BE2C (cell line): ENCODE results near the gene ATP5F1D.

ENCODE experiments used
- DNase-seq: peaks from one replicate; pipeline ENCODE4 v3.0.0-alpha.2; 2020
- H3K27me3 ChIP-seq: fragments of 250-450 bp; sonication (Bioruptor Pico); 2 replicates; pipeline ENCODE4 v1.5.1; 2020; ENCODE audit warnings: mild to moderate bottlenecking
- H3K36me3 ChIP-seq: fragments of 250-450 bp; sonication (Bioruptor Pico); 2 replicates; pipeline ENCODE4 v1.5.1; 2020; ENCODE audit warnings: mild to moderate bottlenecking
- H3K4me1 ChIP-seq: fragments of 250-450 bp; sonication (Bioruptor Pico); 2 replicates; pipeline ENCODE4 v1.5.1; 2020
- H3K4me3 ChIP-seq: 2 replicates; pipeline ENCODE4 v1.5.1; 2011; ENCODE audit warnings: low read depth, low read length
- H3K9me3 ChIP-seq: fragments of 250-450 bp; sonication (Bioruptor Pico); 2 replicates; pipeline ENCODE4 v1.5.1; 2020
- TF ChIP-seq, protein P1 (sequence below): IDR thresholded peaks from 2 replicates; pipeline ENCODE4 v1.5.1; 2012; ENCODE audit warnings: mild to moderate bottlenecking, low read depth, low read length

Gene ATP5F1D

DNA sequence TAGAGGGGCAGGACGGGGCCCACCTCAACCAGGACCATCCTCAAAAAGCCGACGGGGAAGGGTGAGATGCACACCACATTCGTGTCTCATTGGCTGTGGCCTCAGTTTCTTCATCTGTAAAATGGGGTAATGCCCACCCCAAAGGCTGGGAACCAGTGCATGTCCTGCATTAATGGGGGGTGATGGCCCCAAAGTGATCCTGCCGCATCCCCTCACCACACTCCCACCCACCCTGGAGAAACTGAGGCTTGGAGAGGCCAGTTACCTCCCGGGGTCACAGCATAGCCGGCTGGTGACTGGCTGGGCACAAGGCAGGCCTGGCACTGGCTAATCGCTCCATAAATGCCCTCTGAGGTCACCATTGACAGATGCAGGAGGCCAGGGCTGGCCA, 6.2 kb downstream of the ATP5F1D start:
- TF ChIP-seq, protein P1, sequence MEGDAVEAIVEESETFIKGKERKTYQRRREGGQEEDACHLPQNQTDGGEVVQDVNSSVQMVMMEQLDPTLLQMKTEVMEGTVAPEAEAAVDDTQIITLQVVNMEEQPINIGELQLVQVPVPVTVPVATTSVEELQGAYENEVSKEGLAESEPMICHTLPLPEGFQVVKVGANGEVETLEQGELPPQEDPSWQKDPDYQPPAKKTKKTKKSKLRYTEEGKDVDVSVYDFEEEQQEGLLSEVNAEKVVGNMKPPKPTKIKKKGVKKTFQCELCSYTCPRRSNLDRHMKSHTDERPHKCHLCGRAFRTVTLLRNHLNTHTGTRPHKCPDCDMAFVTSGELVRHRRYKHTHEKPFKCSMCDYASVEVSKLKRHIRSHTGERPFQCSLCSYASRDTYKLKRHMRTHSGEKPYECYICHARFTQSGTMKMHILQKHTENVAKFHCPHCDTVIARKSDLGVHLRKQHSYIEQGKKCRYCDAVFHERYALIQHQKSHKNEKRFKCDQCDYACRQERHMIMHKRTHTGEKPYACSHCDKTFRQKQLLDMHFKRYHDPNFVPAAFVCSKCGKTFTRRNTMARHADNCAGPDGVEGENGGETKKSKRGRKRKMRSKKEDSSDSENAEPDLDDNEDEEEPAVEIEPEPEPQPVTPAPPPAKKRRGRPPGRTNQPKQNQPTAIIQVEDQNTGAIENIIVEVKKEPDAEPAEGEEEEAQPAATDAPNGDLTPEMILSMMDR: no peak
- H3K36me3 ChIP-seq: peaks cover 30% of the 10 kb centered on the region
- no peak for DNase-seq
- no peak overlapping the region; the same call in 1 of the 2 replicates for H3K4me3 ChIP-seq
- no peaks in the 10 kb centered on the region; the same call in 1 of the 2 replicates for H3K9me3 ChIP-seq
- H3K27me3 ChIP-seq: no peaks in the 10 kb centered on the region
- H3K4me1 ChIP-seq: peaks cover 16% of the 10 kb centered on the region

DNA sequence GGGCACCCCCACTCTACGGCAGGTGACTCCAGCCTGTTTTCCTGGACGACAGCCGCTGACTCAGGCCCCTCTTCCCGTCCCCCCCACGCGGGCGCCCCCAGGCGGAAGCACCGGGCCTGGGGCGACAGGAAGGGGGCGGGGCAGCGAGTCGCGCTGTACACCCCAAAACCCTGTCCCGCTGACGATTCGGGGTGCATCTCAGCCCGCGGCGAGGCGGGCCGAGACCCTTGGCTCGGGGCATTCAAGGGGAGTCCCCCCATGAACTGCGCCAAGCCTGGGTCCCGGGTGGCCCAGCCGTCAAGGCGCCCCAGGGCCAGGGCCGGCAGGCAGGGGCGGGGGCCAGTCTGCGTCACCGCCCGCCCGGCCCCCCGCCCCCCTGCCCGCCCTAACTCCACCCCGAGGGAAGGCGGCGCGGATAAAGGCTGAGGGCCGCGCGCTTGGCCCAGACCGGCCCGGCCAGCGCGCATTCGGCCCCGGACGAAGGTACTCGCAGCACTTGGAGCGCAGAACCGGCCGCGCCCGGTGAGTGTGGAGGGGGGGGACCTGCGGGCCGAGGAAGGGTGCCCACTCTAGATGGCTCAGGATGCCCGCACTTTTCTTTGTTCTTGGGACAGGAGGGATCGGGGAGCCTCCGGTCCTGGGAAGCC, 6.7 kb downstream of the ATP5F1D start, which contains the start of gene MIDN:
TSS of gene MIDN (plus strand) at position 445 of the 647 bp plus-strand sequence. CDS start 1,714 bp downstream, outside the sequence.
- Histone ChIP-seq H3K9me3 (no peaks in the 10 kb centered on the region; the same call in 1 of the 2 replicates), H3K4me3 (peak within 1 kb of the TSS; percentile 65), H3K36me3 (peaks cover 31% of the 10 kb centered on the region), H3K27me3 (no peaks in the 10 kb centered on the region), H3K4me1 (peaks cover 16% of the 10 kb centered on the region)
- TF ChIP-seq, protein P1: no peak
- DNase-seq: peak; percentile 84

DNA sequence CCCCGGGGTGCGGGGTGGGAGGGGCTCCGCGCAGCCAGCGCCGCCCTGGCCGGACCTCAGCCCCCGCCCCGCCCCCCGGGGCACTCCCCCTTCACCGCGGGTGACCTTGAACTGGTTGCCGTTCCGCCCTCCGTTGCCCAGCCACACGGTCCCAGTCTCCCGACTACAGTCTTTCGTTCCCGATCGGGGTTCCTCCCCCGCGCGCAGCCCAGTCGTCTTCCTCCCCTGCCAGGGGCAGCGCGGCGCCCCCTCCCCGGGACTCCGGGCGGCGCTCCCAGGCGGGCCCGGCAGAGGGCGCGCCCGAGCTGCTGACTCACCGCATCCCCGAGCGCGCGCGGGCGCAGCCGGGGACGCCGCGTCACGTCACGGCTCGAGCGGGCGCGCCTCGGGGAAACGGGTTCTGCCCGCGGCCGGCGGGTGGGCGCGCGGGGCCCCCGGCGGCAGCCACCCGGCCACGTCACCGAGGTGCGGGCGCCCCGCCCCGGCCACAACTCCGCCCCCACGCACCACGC, 7.3 kb downstream of the ATP5F1D start:
- TF ChIP-seq, protein P1: peak; percentile 58
- DNase-seq: peak; percentile 85
- no peaks in the 10 kb centered on the region; the same call in 1 of the 2 replicates for H3K9me3 ChIP-seq
- peaks cover 35% of the 10 kb centered on the region for H3K36me3 ChIP-seq
- no peaks in the 10 kb centered on the region for H3K27me3 ChIP-seq
- H3K4me3 ChIP-seq: peak overlapping the region; percentile 65
- peaks cover 21% of the 10 kb centered on the region for H3K4me1 ChIP-seq

DNA sequence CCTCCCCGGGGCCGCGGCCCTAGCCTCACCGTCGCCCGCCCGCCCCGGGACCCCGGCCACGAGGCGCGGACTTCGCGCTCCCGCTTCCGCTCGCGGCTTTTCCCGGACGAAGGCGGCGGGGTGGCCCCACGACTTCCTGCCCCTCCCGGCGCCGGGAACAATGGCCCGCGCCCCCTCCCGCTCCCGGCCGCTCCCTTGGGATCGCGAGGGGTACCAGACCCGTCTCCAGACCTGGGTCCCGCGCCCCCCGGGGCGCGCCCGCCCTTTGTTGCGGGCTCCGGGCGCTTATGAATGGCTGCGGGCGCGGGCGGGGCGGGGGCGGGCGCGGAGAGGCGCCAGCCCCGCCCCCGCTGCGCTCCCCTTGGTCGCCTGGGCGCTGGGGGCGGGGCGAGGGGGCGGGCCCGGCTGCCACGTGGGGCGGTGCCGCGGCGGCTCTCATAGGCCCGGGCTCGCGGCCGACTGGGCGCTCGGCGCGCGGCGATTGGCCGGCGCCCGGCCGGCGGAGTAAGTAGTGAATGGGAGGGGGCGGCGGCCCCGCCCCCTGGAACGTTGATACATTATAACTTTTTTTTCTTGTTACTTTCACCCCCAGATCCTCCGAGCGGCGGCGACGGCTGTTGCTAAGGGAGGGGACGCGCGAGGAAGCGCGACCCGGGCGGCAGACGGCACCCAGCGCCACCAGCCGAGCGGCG, 7.9 kb downstream of the ATP5F1D start:
- TF ChIP-seq, protein P1: no peak
- Histone ChIP-seq H3K27me3 (no peaks in the 10 kb centered on the region), H3K4me3 (peak overlapping the region; percentile 78), H3K36me3 (peaks cover 36% of the 10 kb centered on the region), H3K4me1 (peaks cover 26% of the 10 kb centered on the region), H3K9me3 (no peaks in the 10 kb centered on the region; the same call in 1 of the 2 replicates)
- DNase-seq: peak; percentile 96

DNA sequence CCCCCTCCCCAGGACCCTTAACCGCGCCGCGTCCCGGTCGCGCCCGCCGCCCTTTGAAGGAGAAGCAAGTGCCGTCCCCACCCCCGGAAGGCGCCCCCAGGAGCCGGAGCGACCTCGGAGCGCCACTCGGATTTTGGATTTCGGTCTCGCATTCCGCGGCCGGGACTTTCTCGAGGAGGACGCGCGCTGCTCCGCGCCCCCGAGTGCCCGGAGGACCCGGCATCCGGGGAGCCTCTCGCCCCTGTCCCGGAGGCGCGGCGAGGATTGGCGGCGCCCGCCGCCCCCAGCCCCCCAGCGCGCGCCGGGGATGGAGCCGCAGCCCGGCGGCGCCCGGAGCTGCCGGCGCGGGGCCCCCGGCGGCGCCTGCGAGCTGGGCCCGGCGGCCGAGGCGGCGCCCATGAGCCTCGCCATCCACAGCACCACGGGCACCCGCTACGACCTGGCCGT, 8.5 kb downstream of the ATP5F1D start:
- H3K27me3 ChIP-seq: no peaks in the 10 kb centered on the region
- peaks cover 21% of the 10 kb centered on the region for H3K4me1 ChIP-seq
- TF ChIP-seq, protein P1: no peak
- peaks cover 38% of the 10 kb centered on the region for H3K36me3 ChIP-seq
- no peak for DNase-seq
- no peaks in the 10 kb centered on the region; the same call in 1 of the 2 replicates for H3K9me3 ChIP-seq
- peak overlapping the region; percentile 78 for H3K4me3 ChIP-seq
